ENCODE results near the gene PRR11.

DNA sequence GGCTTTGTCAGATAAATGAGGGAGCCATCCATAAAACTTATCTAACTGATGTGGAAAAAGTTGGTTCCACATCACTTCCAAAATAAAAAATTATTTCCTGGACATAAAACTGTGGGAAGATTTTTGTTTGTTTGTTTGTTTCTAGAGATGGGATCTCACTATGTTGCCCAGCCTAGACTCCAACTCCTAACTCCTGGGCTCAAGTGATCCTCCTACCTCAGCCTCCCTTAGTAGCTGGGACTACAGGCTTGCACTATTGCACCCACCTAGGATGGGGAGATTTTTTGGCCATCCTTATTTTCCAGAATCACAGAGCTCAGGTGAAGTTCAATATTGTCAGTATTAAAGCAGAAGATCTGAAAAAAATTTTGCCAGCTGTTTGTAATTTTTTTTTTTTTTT is 30.5 kb downstream of the PRR11 start:
- TF ChIP-seq POLR2A (IDR thresholded peaks at IDR 0.05) (no peak), EP300 (IDR thresholded peaks at IDR 0.05) (no peak)
- TF ChIP-seq, protein P1, sequence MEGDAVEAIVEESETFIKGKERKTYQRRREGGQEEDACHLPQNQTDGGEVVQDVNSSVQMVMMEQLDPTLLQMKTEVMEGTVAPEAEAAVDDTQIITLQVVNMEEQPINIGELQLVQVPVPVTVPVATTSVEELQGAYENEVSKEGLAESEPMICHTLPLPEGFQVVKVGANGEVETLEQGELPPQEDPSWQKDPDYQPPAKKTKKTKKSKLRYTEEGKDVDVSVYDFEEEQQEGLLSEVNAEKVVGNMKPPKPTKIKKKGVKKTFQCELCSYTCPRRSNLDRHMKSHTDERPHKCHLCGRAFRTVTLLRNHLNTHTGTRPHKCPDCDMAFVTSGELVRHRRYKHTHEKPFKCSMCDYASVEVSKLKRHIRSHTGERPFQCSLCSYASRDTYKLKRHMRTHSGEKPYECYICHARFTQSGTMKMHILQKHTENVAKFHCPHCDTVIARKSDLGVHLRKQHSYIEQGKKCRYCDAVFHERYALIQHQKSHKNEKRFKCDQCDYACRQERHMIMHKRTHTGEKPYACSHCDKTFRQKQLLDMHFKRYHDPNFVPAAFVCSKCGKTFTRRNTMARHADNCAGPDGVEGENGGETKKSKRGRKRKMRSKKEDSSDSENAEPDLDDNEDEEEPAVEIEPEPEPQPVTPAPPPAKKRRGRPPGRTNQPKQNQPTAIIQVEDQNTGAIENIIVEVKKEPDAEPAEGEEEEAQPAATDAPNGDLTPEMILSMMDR (IDR thresholded peaks at IDR 0.05), result no peak

Data from ovary (tissue), 3 donors.